HFFc6 (cell line): ENCODE data around the gene IRF2BP2. TPM values are rescaled to one million over a fixed set of nuclear protein-coding genes. Genes with fewer than 3 reads are reported as not detected.

ENCODE experiments used
- DNase-seq: peaks from one replicate; pipeline ENCODE4 v3.0.0-alpha.2; 2018
- H3K27ac Mint-ChIP-seq: 2 replicates; pipeline ENCODE4 v1.8.0; 2020; ENCODE audit warnings: mild to moderate bottlenecking, mixed read lengths
- H3K27me3 Mint-ChIP-seq: 2 replicates; pipeline ENCODE4 v1.8.0; 2021; ENCODE audit warnings: mild to moderate bottlenecking, moderate library complexity, mixed read lengths; ENCODE audit not compliant: insufficient read depth
- H3K36me3 Mint-ChIP-seq: 2 replicates; pipeline ENCODE4 v1.8.0; 2021; ENCODE audit warnings: low read depth, mixed read lengths
- H3K4me1 Mint-ChIP-seq: 2 replicates; pipeline ENCODE4 v1.8.0; 2020; ENCODE audit warnings: low read depth, mixed read lengths
- H3K4me3 Mint-ChIP-seq: 2 replicates; pipeline ENCODE4 v1.8.0; 2020; ENCODE audit warnings: mild to moderate bottlenecking, moderate library complexity, mixed read lengths
- H3K9me3 Mint-ChIP-seq: 2 replicates; pipeline ENCODE4 v1.8.0; 2020; ENCODE audit warnings: mild to moderate bottlenecking, mixed read lengths
- total RNA-seq, 6 experiments: library from RNA; stranded (reverse); fragmentation: NEBNext Ultra II Directional; extraction: Animal tissue kit (Norgen Biotek cat#: 25700); gene quantifications; 2 replicates in 1 of 6; 3 replicates in 5 of 6; pipeline ENCODE4 v1.2.3, GENCODE V29; 2021
- TF ChIP-seq, protein P1 (sequence below): fragments of 200-600 bp; sonication (generic); IDR thresholded peaks from 2 replicates; pipeline ENCODE4 v1.5.0; 2021; ENCODE audit warnings: antibody characterized with exemption, mild to moderate bottlenecking

Gene IRF2BP2
- total RNA-seq, 6 experiments from 2014 or later: 58.6 to 87.1 (median 73.2) TPM

DNA sequence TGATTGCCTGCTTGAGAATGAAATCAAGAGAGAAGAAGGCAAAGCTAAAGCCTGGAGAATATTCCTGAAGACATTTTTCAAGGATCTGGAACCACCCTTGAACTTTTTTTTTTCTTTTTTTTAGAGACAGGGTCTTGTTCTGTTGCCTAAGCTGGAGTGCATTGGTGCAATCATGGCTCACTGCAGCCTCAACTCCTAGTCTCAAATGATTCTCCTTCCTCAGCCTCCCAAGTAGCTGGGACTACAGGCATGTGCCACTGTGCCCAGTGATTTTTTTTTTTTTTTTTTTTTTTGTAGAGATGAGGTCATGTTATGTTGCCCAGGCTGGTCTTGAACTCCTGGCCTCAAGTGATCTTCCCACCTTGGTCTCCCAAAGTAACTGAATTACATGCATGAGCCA lies 22.2 kb upstream of the IRF2BP2 start:
- H3K36me3 Mint-ChIP-seq: peaks cover 7% of the 10 kb centered on the region; the same call in 1 of the 2 replicates
- no peak for DNase-seq
- no peaks in the 10 kb centered on the region for H3K9me3 Mint-ChIP-seq
- TF ChIP-seq, protein P1, sequence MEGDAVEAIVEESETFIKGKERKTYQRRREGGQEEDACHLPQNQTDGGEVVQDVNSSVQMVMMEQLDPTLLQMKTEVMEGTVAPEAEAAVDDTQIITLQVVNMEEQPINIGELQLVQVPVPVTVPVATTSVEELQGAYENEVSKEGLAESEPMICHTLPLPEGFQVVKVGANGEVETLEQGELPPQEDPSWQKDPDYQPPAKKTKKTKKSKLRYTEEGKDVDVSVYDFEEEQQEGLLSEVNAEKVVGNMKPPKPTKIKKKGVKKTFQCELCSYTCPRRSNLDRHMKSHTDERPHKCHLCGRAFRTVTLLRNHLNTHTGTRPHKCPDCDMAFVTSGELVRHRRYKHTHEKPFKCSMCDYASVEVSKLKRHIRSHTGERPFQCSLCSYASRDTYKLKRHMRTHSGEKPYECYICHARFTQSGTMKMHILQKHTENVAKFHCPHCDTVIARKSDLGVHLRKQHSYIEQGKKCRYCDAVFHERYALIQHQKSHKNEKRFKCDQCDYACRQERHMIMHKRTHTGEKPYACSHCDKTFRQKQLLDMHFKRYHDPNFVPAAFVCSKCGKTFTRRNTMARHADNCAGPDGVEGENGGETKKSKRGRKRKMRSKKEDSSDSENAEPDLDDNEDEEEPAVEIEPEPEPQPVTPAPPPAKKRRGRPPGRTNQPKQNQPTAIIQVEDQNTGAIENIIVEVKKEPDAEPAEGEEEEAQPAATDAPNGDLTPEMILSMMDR: no peak
- H3K27me3 Mint-ChIP-seq: no peaks in the 10 kb centered on the region; the same call in 1 of the 2 replicates
- peak overlapping the region; percentile 83 for H3K27ac Mint-ChIP-seq
- peaks cover 50% of the 10 kb centered on the region for H3K4me1 Mint-ChIP-seq
- peak overlapping the region; percentile 66 for H3K4me3 Mint-ChIP-seq

DNA sequence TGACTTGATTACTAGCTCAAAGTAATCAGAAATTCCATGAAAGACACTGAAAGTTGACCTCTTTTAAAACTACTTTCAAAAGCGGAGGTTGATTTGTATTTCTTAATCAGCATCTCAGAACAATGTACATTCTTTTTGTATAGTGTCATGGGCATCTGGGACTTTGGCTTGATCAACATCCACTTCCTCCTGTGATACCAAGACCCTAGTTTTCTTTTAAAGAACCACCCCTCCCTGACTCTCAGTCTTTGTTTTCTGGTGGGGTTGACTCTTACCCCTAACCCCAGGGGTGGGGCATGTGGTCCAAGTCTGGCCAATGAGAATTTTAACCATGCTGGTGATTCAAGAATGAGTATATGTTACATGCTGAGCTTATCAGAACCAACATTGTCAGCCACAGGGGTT lies 21.7 kb upstream of the IRF2BP2 start:
- H3K4me1 Mint-ChIP-seq: peaks cover 53% of the 10 kb centered on the region
- TF ChIP-seq, protein P1: no peak
- peak overlapping the region; percentile 83 for H3K27ac Mint-ChIP-seq
- H3K27me3 Mint-ChIP-seq: no peaks in the 10 kb centered on the region; the same call in 1 of the 2 replicates
- H3K4me3 Mint-ChIP-seq: peak overlapping the region; percentile 66
- H3K36me3 Mint-ChIP-seq: peaks cover 9% of the 10 kb centered on the region; the same call in 1 of the 2 replicates
- H3K9me3 Mint-ChIP-seq: no peaks in the 10 kb centered on the region
- peak; percentile 67 for DNase-seq

DNA sequence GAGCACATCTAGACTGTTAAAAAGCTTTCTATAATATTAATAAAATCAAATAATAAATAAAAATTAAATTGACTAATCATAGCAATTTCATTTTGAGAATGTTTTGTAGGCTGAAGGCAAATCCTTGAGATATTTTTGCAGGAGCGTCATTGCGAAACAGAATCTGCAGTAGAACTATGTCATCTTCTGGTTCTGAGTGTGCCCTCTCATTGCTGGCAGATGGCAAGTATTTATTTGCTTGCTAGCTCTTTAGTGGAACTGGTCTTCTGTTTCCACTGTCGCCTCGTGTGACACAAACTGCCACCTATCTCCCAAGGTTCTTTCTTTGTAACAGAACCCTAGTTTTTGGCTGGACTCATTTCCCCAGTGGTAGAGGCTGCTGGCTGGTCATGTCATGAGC lies 19.0 kb upstream of the IRF2BP2 start:
- Mint-ChIP-seq H3K4me1 (peaks cover 65% of the 10 kb centered on the region), H3K36me3 (peaks cover 9% of the 10 kb centered on the region; the same call in 1 of the 2 replicates), H3K9me3 (no peaks in the 10 kb centered on the region), H3K27ac (no peak overlapping the region), H3K4me3 (no peak overlapping the region), H3K27me3 (no peaks in the 10 kb centered on the region; the same call in 1 of the 2 replicates)
- DNase-seq: no peak
- TF ChIP-seq, protein P1: no peak

DNA sequence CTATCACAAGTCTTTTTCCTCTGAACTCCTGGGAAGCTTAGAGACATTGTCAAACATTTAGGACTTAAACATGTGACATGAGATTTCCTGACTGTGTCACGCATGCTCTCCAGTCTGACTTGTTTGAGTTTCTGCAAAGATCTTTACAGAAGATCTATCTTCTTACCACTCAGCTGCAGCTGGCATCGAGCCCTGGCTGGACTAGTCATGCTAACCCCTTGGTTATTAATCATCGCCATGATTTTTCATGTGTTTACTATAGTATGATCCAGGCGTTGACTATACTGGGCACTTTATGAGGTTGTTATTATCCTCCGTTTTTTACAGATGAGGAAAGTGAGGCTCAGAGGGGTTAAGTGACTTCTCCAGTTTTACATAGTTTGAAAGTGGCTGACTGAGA lies 18.1 kb upstream of the IRF2BP2 start:
- TF ChIP-seq, protein P1: no peak
- DNase-seq: peak; percentile 92
- Mint-ChIP-seq H3K4me3 (peak overlapping the region; percentile 5; the same call in 1 of the 2 replicates), H3K27ac (peak overlapping the region; percentile 70), H3K36me3 (peaks cover 9% of the 10 kb centered on the region; the same call in 1 of the 2 replicates), H3K27me3 (no peaks in the 10 kb centered on the region; the same call in 1 of the 2 replicates), H3K9me3 (no peaks in the 10 kb centered on the region), H3K4me1 (peaks cover 65% of the 10 kb centered on the region)

DNA sequence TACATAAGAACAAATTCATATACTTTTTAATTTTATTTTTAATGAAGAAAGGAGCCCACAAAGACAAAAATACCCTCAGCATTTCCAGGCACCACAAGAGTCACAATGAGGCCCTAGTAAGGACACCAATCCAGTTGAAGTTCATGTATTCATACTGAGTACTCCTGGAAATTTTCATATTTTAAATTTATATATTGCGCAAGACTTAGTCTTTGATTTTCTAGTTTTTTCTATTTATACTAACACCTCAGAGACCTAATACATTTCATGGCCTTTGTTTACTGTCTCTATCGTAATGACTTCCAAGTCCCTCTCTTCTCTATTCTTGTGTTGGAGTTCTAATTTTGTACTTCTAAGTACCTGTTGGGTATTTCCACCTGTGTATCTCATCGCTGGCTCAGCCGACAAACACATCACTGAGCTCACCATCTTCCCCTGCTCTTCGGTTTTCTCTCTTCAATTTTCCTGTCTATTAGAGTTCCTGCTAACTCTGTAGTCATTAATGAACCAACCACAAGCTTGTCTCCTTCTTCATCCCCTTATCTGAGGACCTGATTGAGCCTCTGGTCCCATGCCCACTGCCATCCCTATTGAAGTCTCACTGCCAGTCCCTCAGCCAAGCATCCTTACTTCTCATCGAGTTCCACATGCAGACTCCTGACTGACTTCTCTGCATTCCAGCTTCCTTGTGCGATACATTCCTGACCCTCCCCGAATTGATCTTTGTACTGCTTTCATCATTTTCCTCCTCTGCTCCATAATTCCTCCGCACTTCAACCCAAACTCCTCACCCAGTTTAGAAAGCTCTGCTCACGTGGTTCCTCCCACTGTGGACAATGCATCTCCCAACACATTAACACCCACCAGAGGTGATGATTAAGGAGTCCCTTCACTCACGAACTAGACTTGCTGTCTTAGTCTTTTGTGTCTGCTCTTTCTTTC lies 17.3 kb upstream of the IRF2BP2 start:
- Mint-ChIP-seq H3K36me3 (peaks cover 9% of the 10 kb centered on the region; the same call in 1 of the 2 replicates), H3K4me1 (peaks cover 70% of the 10 kb centered on the region), H3K27me3 (no peaks in the 10 kb centered on the region; the same call in 1 of the 2 replicates), H3K9me3 (no peaks in the 10 kb centered on the region), H3K4me3 (0 out of 2 replicates have a peak overlapping the region, but pooled peaks have one; percentile 5), H3K27ac (peak overlapping the region; percentile 70)
- DNase-seq: no peak
- TF ChIP-seq, protein P1: no peak
